Calu3 (cell line): ENCODE measurements around the gene KBTBD13. TPM values are rescaled to one million over a fixed set of nuclear protein-coding genes. Genes with fewer than 3 reads are reported as not detected.

Experiments
- BruUV-seq: library from RNA; stranded (reverse); fragments of 400-500 nt; replicated peaks from 2 replicates; lab custom pipeline; 2021; lab: Mats Ljungman, UMichigan
- CTCF ChIA-PET: fragments of 300-600 bp; sonication (Branson Sonifier 250); formaldehyde crosslinking; loops from one replicate; lab custom pipeline; 2022; ENCODE audit warnings: antibody characterized with exemption; lab: Charles Lee
- DNase-seq: peaks from one replicate; pipeline ENCODE4 v3.0.0; 2022
- H3K27ac Mint-ChIP-seq: one replicate; pipeline ENCODE4 v1.8.0; 2022; ENCODE audit warnings: mixed read lengths; ENCODE audit not compliant: unreplicated experiment
- H3K27me3 Mint-ChIP-seq: one replicate; pipeline ENCODE4 v1.8.0; 2022; ENCODE audit warnings: mixed read lengths; ENCODE audit not compliant: unreplicated experiment
- H3K36me3 Mint-ChIP-seq: one replicate; pipeline ENCODE4 v1.8.0; 2022; ENCODE audit warnings: mild to moderate bottlenecking, moderate library complexity, mixed read lengths; ENCODE audit not compliant: insufficient read depth, unreplicated experiment
- H3K4me1 Mint-ChIP-seq: one replicate; pipeline ENCODE4 v1.8.0; 2022; ENCODE audit warnings: mild to moderate bottlenecking, low read depth, mixed read lengths; ENCODE audit not compliant: unreplicated experiment
- H3K4me3 Mint-ChIP-seq: one replicate; pipeline ENCODE4 v1.8.0; 2022; ENCODE audit warnings: mild to moderate bottlenecking, low read depth, moderate library complexity, mixed read lengths; ENCODE audit not compliant: unreplicated experiment
- H3K9me3 Mint-ChIP-seq: one replicate; pipeline ENCODE4 v1.8.0; 2022; ENCODE audit warnings: low read depth, mixed read lengths; ENCODE audit not compliant: unreplicated experiment
- intact Hi-C: fragments of 100-400 bp; cut with micrococcal nuclease; formaldehyde crosslinking; loops from one replicate; pipeline ENCODE4 v1.10.0; 2022; ENCODE audit not compliant: unreplicated experiment
- total RNA-seq: library from RNA; stranded (reverse); gene quantifications from 2 replicates; pipeline ENCODE4 v1.2.3, GENCODE V29; 2022
- TF ChIP-seq, protein P1 (sequence below): fragments of 200-600 bp; IDR thresholded peaks from one replicate; pipeline ENCODE4 v1.8.0; 2022; ENCODE audit warnings: antibody characterized with exemption; ENCODE audit not compliant: unreplicated experiment

The KBTBD13 gene
- total RNA-seq, 1 experiment from 2014 or later, result not detected

DNA sequence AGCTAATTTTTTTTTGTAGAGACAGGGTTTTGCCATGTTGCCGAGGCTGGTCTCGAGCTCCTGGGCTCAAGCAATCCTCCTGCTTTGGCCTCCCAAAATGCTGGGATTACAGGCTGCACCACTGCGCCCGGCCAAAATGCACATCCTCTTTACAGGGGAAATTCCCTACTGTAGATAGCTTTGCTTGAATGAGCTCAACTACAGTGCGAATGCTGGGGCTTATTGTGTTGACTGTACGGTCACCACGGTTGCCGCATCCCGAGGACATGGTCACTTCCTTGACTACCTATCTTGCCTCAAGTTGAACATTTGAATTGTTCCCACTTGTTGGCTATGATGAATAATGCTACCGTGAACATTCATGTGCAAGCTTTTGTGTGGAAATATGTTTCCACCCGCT, 41.8 kb upstream of the KBTBD13 start:
- Mint-ChIP-seq H3K27ac (no peak overlapping the region), H3K4me1 (peaks cover 9% of the 10 kb centered on the region), H3K27me3 (peaks cover 13% of the 10 kb centered on the region), H3K4me3 (no peak overlapping the region), H3K36me3 (no peaks in the 10 kb centered on the region), H3K9me3 (no peaks in the 10 kb centered on the region)
- BruUV-seq, result no TSS peak
- TF ChIP-seq, protein P1, sequence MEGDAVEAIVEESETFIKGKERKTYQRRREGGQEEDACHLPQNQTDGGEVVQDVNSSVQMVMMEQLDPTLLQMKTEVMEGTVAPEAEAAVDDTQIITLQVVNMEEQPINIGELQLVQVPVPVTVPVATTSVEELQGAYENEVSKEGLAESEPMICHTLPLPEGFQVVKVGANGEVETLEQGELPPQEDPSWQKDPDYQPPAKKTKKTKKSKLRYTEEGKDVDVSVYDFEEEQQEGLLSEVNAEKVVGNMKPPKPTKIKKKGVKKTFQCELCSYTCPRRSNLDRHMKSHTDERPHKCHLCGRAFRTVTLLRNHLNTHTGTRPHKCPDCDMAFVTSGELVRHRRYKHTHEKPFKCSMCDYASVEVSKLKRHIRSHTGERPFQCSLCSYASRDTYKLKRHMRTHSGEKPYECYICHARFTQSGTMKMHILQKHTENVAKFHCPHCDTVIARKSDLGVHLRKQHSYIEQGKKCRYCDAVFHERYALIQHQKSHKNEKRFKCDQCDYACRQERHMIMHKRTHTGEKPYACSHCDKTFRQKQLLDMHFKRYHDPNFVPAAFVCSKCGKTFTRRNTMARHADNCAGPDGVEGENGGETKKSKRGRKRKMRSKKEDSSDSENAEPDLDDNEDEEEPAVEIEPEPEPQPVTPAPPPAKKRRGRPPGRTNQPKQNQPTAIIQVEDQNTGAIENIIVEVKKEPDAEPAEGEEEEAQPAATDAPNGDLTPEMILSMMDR, result no peak
- CTCF ChIA-PET, result interaction anchor here (0.6 to 2.7 kb wide), 5 partner anchors 16 to 333 kb away, joined by 3 to 9 read pairs (median 6); no protein-coding TSS in a partner anchor
- intact Hi-C loops, result loop anchor here (10.0 kb wide), 1 partner anchor 260 kb away; the partner anchor contains the start of gene RNU5A-1
- DNase-seq, result no peak

DNA sequence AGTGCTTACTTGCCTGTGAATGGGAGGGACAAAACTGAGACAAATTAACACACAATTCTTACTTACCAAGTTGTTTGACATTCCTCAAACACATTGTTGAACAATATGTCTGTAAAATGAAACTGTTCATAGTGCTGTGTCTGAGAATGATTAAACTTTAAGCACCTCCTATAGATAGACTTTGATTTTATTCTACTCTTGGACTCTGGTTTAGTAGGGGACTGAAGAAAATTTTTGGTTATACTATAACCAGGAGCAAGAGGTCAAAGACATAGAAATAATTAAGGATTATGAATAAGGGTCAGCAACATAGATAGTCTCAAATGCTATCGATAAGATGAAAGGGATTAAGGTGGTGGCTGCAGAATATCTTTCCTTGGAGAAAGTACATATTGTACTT, 39.2 kb upstream of the KBTBD13 start:
- BruUV-seq, result no TSS peak
- Mint-ChIP-seq H3K4me1 (peaks cover 9% of the 10 kb centered on the region), H3K9me3 (no peaks in the 10 kb centered on the region), H3K27ac (no peak overlapping the region), H3K36me3 (no peaks in the 10 kb centered on the region), H3K27me3 (no peaks in the 10 kb centered on the region), H3K4me3 (no peak overlapping the region)
- TF ChIP-seq, protein P1, result no peak
- intact Hi-C loops, result loop anchor here (10.0 kb wide), 1 partner anchor 257 kb away; the partner anchor contains the start of gene RNU5A-1
- DNase-seq, result no peak
- CTCF ChIA-PET, result interaction anchor here (0.6 kb wide), 1 partner anchor 64 kb away, joined by 3 read pairs; no protein-coding TSS in a partner anchor

DNA sequence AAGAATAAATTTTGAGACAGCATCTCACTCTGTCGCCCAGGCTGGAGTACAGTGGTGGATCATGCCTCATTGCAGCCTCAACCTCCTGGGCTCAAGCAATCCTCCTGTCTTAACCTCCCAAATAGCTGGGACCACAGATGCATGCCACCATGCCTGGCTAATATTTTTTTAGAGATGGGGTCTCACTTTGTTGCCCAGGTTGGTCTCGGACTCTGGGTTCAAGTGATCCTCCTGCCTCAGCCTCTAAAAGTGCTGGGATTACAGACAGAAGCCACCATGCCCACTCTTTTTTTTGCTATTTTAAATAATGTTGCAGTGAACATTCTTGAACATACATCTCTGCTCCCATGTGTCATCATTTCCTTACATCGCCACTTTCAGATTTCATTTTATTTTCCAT, 38.1 kb upstream of the KBTBD13 start:
- peaks cover 10% of the 10 kb centered on the region for H3K4me1 Mint-ChIP-seq
- no peak for DNase-seq
- no TSS peak for BruUV-seq
- H3K27ac Mint-ChIP-seq, result no peak overlapping the region
- no peak overlapping the region for H3K4me3 Mint-ChIP-seq
- no peaks in the 10 kb centered on the region for H3K36me3 Mint-ChIP-seq
- no peaks in the 10 kb centered on the region for H3K27me3 Mint-ChIP-seq
- TF ChIP-seq, protein P1, result no peak
- H3K9me3 Mint-ChIP-seq, result no peaks in the 10 kb centered on the region
- intact Hi-C loops, result loop anchor here (10.0 kb wide), 1 partner anchor 256 kb away; the partner anchor contains the start of gene RNU5A-1
- CTCF ChIA-PET, result no interaction called here

DNA sequence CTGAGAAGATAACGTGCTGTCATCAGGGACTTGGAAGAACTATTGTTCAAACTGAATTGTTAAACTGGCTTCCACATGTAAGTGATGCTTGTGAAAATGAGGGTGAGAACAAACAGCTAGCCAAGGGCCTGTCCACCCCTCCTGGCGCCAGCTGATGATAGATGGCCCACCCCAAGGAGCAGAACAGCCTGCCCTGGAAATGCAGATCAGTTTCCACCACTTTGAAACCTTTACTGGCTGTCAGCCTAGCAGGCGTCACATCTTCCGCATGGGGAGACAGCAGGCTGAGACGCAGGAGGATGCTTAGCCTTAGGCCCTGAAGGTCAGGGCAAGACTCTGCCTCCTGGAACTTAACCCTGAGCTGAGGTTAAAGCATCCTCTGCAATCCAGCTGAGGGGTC, 37.7 kb upstream of the KBTBD13 start:
- CTCF ChIA-PET, result no interaction called here
- H3K9me3 Mint-ChIP-seq, result no peaks in the 10 kb centered on the region
- no peak overlapping the region for H3K27ac Mint-ChIP-seq
- H3K4me3 Mint-ChIP-seq, result no peak overlapping the region
- no peaks in the 10 kb centered on the region for H3K27me3 Mint-ChIP-seq
- TF ChIP-seq, protein P1, result no peak
- peaks cover 11% of the 10 kb centered on the region for H3K4me1 Mint-ChIP-seq
- intact Hi-C loops, result loop anchor here (10.0 kb wide), 1 partner anchor 256 kb away; the partner anchor contains the start of gene RNU5A-1
- BruUV-seq, result no TSS peak
- no peak for DNase-seq
- H3K36me3 Mint-ChIP-seq, result no peaks in the 10 kb centered on the region
